Stomach smooth muscle (tissue), 2 donors: ENCODE measurements around the gene ERCC6L2.

Experiments
- H3K27ac ChIP-seq: one replicate; pipeline ENCODE4 v1.7.0; 2013; ENCODE audit warnings: mild to moderate bottlenecking, low read length, inconsistent platforms
- H3K27me3 ChIP-seq, 2 donors: one replicate each; pipeline ENCODE4 v1.7.0; 2013; ENCODE audit warnings: low read length in 2 of 2; ENCODE audit not compliant: insufficient read depth in 2 of 2, control insufficient read depth in 1 of 2
- H3K36me3 ChIP-seq, 2 donors: one replicate each; pipeline ENCODE4 v1.7.0; 2013; ENCODE audit warnings: low read length in 2 of 2; ENCODE audit not compliant: control insufficient read depth in 2 of 2, insufficient read depth in 2 of 2
- H3K4me1 ChIP-seq: one replicate; pipeline ENCODE4 v1.7.0; 2013; ENCODE audit warnings: low read length; ENCODE audit not compliant: control insufficient read depth, insufficient read depth
- H3K4me3 ChIP-seq, 2 donors: one replicate each; pipeline ENCODE4 v1.7.0; 2013; ENCODE audit warnings: low read length in 2 of 2
- H3K9ac ChIP-seq, 2 donors: one replicate each; pipeline ENCODE4 v1.7.0; 2013; ENCODE audit warnings: low read length in 2 of 2, mild to moderate bottlenecking in 1 of 2
- H3K9me3 ChIP-seq, 2 donors: one replicate each; pipeline ENCODE4 v1.7.0; 2013; ENCODE audit warnings: low read length in 2 of 2; ENCODE audit not compliant: control insufficient read depth in 2 of 2
- donor health status: healthy.
- donor health status: Pancreatic carcinoma.

ERCC6L2 gene

DNA sequence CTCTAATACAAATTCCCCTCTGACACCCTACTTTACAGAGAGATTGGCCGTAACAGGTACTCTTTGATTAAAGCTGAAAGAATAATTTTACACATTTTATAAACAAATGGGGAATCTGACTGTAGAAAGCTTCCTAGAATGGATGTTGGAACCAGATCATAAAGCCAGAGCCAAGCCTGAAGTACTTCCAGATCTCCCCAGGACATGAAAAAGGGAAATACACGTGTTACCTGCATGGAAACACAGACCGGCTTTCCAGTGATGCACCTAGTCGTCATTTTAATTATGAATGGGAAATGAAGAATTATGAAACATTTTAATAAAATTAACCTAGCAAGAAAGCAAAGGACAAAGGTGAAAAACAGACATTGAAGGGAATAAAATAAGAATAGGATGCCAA, 66.5 kb downstream of the ERCC6L2 start:
- no peaks in the 10 kb centered on the region for H3K4me1 ChIP-seq
- no peaks in the 10 kb centered on the region for H3K27me3 ChIP-seq
- H3K36me3 ChIP-seq = peaks cover 6 to 11% of the 10 kb centered on the region in 2 donors
- no peak overlapping the region for H3K9ac ChIP-seq
- no peak overlapping the region for H3K27ac ChIP-seq
- H3K9me3 ChIP-seq = no peaks in the 10 kb centered on the region
- no peak overlapping the region for H3K4me3 ChIP-seq

DNA sequence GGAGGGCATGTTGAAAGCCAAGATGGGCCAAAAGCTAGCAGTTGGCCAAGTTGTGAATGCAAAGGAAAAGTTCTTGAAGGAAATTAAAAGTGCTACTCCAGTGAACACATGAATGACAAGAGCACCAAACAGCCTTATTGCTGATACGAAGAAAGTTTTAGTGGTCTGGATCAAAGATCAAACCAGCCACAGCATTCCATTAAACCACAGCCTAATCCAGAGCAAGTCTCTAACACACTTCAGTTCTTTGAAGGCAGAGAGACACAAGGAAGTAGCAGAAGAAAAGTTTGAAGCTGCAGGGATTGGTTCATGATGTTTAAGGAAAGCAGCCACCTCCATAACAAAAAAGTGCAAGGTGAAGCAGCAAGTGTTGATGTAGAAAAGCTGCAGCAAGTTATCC, 71.6 kb downstream of the ERCC6L2 start:
- no peaks in the 10 kb centered on the region for H3K9me3 ChIP-seq

DNA sequence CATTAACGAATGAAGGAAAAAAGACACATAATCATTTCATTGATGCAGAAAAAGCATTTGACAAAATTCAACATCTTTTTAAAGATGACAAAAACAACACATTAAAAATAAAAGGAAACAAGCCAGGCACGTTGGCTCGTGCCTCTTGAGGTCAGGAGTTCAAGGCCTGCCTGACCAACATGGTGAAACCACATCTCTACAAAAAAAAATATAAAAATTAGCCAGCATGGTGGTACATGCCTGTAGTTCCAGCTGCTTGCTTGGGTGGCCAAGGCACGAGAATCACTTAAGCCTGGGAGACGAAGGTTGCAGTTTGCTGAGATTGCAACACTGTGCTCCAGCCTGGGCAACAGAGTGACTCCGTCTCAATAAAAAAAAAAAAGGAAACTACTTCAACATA, 77.0 kb downstream of the ERCC6L2 start:
- no peaks in the 10 kb centered on the region for H3K9me3 ChIP-seq
- no peak overlapping the region for H3K9ac ChIP-seq
- peaks cover 7 to 20% of the 10 kb centered on the region in 2 donors for H3K36me3 ChIP-seq
- no peak overlapping the region for H3K4me3 ChIP-seq
- H3K27ac ChIP-seq = no peak overlapping the region
- no peaks in the 10 kb centered on the region for H3K4me1 ChIP-seq
- no peaks in the 10 kb centered on the region for H3K27me3 ChIP-seq

More for the DNA sequence above, 71.6 kb downstream of the ERCC6L2 start:
- H3K27me3 ChIP-seq = no peaks in the 10 kb centered on the region
- peaks cover 2 to 11% of the 10 kb centered on the region in 2 donors for H3K36me3 ChIP-seq
- no peak overlapping the region for H3K4me3 ChIP-seq
- no peak overlapping the region for H3K9ac ChIP-seq
- no peaks in the 10 kb centered on the region for H3K4me1 ChIP-seq
- H3K27ac ChIP-seq = no peak overlapping the region

DNA sequence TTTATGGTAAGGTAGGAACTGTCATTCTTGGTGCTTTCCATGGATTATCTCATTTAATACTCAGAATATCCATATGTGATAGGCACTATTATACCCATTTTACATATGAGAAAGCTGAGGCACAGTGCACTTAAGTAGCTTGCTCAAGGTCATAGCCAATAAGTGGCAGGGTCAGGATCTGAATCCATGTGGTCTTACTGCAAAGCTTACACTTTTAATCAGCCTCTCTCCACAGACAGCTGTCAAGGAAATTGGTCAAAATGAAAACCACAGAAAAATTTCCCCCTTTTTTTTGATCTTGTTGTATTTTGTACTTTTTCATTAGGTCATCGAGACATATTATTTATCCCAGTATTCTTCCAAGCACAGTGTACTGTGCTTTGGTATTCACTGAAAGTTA, 78.5 kb downstream of the ERCC6L2 start:
- Histone ChIP-seq H3K9me3 (no peaks in the 10 kb centered on the region), H3K27ac (no peak overlapping the region), H3K27me3 (no peaks in the 10 kb centered on the region), H3K4me1 (no peaks in the 10 kb centered on the region), H3K4me3 (no peak overlapping the region), H3K9ac (no peak overlapping the region), H3K36me3 (peaks cover 7 to 21% of the 10 kb centered on the region in 2 donors)

DNA sequence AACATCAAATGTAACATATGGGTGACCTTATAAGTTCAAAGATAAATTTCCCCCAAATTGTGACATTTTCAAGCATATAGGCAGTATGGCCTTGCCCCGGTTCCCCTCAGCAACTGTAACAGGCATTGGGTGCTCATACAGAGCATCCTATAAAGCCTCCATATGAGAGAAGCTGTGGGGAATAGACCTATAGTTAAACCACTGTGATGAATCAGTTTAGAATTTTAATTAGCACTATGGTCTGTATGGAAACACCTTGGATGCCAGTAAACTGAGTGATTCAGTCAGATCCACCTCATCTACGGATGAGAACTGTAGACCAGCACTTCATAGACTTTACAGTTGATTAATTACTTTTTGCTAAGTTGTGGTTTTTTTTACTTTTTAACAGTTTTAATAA, 79.4 kb downstream of the ERCC6L2 start:
- Histone ChIP-seq H3K27me3 (no peaks in the 10 kb centered on the region), H3K4me1 (no peaks in the 10 kb centered on the region), H3K36me3 (peaks cover 7 to 21% of the 10 kb centered on the region in 2 donors), H3K9ac (no peak overlapping the region), H3K27ac (no peak overlapping the region), H3K9me3 (no peaks in the 10 kb centered on the region), H3K4me3 (no peak overlapping the region)

DNA sequence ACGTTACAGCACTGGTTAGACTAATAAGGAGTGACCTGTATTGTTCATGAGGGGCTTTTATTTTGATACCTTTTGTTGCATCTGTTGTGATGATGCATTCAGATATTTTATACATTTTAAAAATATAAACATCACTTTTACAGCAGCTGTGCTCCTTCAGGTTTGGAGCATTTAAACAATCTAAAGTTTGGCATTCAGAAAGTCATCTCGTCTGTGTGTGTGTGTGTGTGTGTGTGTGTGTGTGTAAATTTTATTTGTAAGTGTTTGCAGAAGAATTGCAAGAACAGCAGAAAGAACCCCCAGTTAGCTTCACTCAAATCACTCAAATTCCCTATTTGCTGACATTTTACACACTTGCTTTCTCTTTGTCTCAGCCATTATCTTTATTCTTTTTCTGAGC, 87.4 kb downstream of the ERCC6L2 start:
- H3K4me1 ChIP-seq = peaks cover 10% of the 10 kb centered on the region
- H3K36me3 ChIP-seq = peaks cover 0 to 3% of the 10 kb centered on the region in 2 donors
- H3K9me3 ChIP-seq = no peaks in the 10 kb centered on the region
- no peak overlapping the region for H3K27ac ChIP-seq
- H3K9ac ChIP-seq = no peak overlapping the region
- no peak overlapping the region for H3K4me3 ChIP-seq
- H3K27me3 ChIP-seq = no peaks in the 10 kb centered on the region

DNA sequence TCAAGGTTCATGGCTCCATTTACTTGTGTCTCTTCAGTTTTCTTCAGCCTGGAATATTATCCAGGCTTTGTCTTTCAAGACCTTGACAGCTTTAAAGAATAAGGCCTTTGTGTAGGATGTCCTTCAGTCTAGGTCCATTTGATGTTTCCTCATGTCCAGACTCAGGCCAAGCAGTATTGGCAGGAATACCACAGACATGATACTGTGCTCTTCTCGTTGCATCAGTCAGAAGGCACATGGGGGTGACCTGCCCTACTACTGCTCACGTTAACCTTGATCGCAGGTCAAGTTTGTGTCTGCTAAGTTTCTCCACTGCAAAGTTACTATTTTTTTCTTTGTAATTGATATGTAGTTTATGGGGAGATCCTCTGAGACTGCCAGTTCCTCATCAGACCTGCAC, 88.2 kb downstream of the ERCC6L2 start:
- no peak overlapping the region for H3K9ac ChIP-seq

DNA sequence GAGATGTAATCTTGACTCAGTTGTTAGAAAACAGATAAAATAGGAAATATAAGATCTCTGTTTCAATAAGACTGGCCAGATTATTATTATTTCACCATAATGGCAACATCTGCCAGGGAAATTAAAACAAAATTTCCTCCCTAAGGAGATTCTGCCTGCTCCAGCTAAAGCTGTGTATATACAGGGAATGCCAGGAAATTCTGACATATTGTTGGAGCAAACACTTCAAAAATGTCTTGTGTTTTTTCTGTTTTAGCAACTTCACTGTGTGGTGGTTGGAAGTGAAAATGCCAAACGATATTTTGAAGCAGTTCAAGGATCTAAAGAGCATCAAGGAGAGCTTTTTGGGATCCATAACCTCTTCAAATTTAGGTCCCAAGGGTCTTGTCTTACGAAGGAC, 90.8 kb downstream of the ERCC6L2 start:
- Histone ChIP-seq H3K9ac (no peak overlapping the region), H3K27me3 (no peaks in the 10 kb centered on the region), H3K9me3 (no peaks in the 10 kb centered on the region), H3K4me1 (peaks cover 10% of the 10 kb centered on the region), H3K36me3 (peaks cover 0 to 3% of the 10 kb centered on the region in 2 donors), H3K4me3 (no peak overlapping the region), H3K27ac (no peak overlapping the region)

More for the DNA sequence above, 88.2 kb downstream of the ERCC6L2 start:
- Histone ChIP-seq H3K27ac (no peak overlapping the region), H3K27me3 (no peaks in the 10 kb centered on the region), H3K9me3 (no peaks in the 10 kb centered on the region), H3K4me3 (no peak overlapping the region), H3K36me3 (peaks cover 0 to 3% of the 10 kb centered on the region in 2 donors), H3K4me1 (peaks cover 10% of the 10 kb centered on the region)

DNA sequence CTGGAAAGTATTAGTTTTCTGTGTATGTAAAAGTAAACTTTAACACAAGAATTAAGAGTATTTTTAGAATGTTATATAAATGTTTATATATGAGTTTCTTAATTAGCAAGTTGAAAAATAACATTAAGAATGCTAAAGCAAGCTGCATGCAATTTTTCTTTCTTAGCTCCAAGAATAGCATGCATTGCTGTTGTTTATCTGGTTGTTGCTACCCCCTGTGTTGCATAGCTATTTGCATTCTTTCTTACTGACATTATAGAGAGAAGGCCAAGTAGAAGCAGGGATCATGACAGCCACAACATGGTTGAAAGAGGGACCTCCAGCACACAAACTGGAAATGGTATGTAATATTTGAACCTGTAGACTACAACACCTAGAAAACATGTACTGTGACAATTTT, 94.8 kb downstream of the ERCC6L2 start:
- peaks cover 10% of the 10 kb centered on the region for H3K4me1 ChIP-seq
- no peak overlapping the region for H3K9ac ChIP-seq
- no peaks in the 10 kb centered on the region for H3K27me3 ChIP-seq
- H3K4me3 ChIP-seq = no peak overlapping the region
- H3K36me3 ChIP-seq = peaks cover 6 to 12% of the 10 kb centered on the region in 2 donors
- no peaks in the 10 kb centered on the region for H3K9me3 ChIP-seq
- no peak overlapping the region for H3K27ac ChIP-seq

DNA sequence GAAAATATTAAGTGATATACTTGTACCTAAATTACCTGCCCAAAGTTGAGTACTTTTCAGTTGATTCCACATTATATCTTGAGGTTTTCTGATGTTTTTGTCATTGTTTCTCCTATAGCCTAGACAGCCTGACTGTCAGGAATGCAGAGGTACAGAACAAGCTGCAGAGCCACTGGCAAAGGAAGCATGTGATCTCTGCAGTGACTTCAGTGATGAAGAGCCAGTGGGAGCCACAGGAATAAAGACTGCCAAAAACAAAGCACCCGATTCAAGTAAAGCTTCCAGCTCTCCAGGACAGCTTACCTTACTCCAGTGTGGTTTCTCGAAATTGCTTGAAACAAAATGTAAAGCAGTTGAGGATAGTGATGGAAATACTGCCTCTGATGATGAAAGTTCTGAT, 96.3 kb downstream of the ERCC6L2 start:
- Histone ChIP-seq H3K27me3 (no peaks in the 10 kb centered on the region), H3K27ac (no peak overlapping the region), H3K9me3 (no peaks in the 10 kb centered on the region)

DNA sequence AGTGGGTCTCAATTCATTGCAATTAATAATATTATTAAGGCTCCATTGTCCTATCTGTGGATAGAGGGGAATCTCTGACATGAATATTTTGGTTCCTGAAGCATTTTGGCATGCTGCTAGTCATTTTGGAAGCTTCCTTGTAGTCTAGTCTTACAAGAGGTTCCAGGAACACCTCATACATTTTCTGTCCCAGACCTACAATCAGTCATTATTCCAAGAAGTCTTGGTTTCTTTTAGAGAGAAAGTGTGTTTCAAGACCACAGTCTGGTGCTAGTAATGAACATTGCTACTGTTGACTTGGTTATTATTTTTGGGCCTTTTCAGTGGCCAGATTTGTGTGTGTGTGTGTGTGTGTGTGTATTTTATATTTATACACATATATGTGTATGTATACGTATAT, 98.9 kb downstream of the ERCC6L2 start:
- H3K36me3 ChIP-seq = peaks cover 9 to 15% of the 10 kb centered on the region in 2 donors
- H3K4me3 ChIP-seq = no peak overlapping the region
- no peaks in the 10 kb centered on the region for H3K27me3 ChIP-seq
- H3K9me3 ChIP-seq = no peaks in the 10 kb centered on the region
- H3K9ac ChIP-seq = no peak overlapping the region
- H3K4me1 ChIP-seq = no peaks in the 10 kb centered on the region
- no peak overlapping the region for H3K27ac ChIP-seq

More for the DNA sequence above, 96.3 kb downstream of the ERCC6L2 start:
- Histone ChIP-seq H3K9ac (no peak overlapping the region), H3K4me3 (no peak overlapping the region), H3K4me1 (peaks cover 3% of the 10 kb centered on the region), H3K36me3 (peaks cover 6 to 12% of the 10 kb centered on the region in 2 donors)
